ENCODE results near the gene SNRPF.

SNRPF gene

DNA sequence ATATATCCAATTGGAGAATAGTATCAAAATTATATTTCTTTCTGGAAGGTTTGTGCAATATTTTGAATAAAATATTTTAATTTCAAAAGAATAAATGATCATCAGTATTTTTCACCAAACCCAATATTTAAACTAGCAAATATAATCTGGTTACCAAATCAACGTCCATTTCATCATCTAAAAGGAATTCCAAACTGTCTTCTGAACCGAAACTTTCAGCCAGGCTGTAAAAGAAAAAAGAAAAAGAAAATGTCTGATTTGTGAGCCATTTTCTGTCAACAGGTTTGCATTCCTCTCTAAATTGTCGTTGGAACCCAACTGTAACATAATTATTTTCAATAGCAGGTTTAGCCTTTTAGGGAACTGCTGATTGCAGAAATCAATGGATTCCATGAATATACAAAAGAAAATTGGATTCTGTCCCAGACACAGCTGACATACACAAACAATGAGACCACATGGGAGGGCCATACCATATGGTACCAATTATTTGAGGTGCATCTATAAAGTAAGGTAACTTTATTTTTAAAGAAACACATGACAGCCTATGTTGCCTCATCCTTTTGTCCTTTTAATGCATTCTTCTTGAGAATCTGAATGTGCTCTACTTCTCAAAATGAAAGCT is 22.7 kb downstream of the SNRPF start:
- TF ChIP-seq, protein P1, sequence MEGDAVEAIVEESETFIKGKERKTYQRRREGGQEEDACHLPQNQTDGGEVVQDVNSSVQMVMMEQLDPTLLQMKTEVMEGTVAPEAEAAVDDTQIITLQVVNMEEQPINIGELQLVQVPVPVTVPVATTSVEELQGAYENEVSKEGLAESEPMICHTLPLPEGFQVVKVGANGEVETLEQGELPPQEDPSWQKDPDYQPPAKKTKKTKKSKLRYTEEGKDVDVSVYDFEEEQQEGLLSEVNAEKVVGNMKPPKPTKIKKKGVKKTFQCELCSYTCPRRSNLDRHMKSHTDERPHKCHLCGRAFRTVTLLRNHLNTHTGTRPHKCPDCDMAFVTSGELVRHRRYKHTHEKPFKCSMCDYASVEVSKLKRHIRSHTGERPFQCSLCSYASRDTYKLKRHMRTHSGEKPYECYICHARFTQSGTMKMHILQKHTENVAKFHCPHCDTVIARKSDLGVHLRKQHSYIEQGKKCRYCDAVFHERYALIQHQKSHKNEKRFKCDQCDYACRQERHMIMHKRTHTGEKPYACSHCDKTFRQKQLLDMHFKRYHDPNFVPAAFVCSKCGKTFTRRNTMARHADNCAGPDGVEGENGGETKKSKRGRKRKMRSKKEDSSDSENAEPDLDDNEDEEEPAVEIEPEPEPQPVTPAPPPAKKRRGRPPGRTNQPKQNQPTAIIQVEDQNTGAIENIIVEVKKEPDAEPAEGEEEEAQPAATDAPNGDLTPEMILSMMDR (conservative IDR thresholded peaks at IDR 0.05; ENCODE audit: low read depth, low read length), result no peak
- no peak overlapping the region for H3K4me3 ChIP-seq (ENCODE audit: low read depth, low read length)
- DNase-seq (ENCODE audit: low read depth), result peak; percentile 50

DNA sequence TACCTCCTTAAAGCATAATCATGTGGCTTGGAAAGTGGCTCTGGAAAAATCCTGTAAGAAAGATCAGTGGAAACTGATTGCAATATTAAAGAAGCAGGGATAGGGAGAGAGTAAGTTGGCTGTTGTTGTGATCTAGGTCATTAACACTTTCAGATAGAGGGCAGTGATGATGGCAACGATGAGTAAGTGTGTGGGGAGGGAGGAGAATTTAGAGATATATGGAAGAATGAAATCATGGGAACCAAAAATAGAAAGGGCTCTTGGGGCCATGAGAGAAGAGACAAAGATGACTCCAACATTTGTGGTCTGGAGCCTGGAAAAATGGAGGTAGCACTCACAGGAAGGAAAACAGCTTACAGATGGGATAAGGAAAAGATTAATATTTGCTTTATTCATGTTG is 23.3 kb downstream of the SNRPF start:
- peak; percentile 31 for DNase-seq (ENCODE audit: low read depth)
- H3K4me3 ChIP-seq (ENCODE audit: low read depth, low read length), result no peak overlapping the region
- TF ChIP-seq, protein P1 (conservative IDR thresholded peaks at IDR 0.05; ENCODE audit: low read depth, low read length), result no peak

GRCh38 chr12:95882873-95883272 is 24.1 kb downstream of the SNRPF start:
- no peak for DNase-seq (ENCODE audit: low read depth)
- H3K4me3 ChIP-seq (ENCODE audit: low read depth, low read length), result no peak overlapping the region
- TF ChIP-seq, protein P1 (conservative IDR thresholded peaks at IDR 0.05; ENCODE audit: low read depth, low read length), result no peak

DNA sequence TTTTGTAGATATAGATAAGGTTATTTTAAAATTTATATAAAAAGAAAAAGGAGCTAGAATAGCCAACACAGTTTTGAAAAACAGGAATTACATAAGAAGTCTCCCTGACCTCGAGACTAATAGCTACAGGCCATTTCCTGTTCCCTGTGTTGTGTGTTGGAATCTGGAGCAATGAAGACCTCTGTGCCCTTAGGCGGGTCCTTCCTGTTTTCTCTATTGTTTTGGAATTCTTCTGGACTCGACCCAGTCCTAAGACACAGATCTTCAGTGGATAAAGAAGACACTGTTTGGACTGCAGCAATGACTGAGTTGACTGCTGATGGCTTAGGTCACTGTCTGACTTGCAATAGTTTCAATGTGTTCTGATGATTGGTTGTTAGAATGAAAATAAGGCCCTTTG is 26.2 kb downstream of the SNRPF start:
- no peak overlapping the region for H3K4me3 ChIP-seq (ENCODE audit: low read depth, low read length)
- TF ChIP-seq, protein P1 (conservative IDR thresholded peaks at IDR 0.05; ENCODE audit: low read depth, low read length), result no peak
- no peak for DNase-seq (ENCODE audit: low read depth)

GRCh38 chr12:95887311-95887710 is 28.6 kb downstream of the SNRPF start:
- no peak for DNase-seq (ENCODE audit: low read depth)
- TF ChIP-seq, protein P1 (conservative IDR thresholded peaks at IDR 0.05; ENCODE audit: low read depth, low read length), result no peak
- H3K4me3 ChIP-seq (ENCODE audit: low read depth, low read length), result no peak overlapping the region

DNA sequence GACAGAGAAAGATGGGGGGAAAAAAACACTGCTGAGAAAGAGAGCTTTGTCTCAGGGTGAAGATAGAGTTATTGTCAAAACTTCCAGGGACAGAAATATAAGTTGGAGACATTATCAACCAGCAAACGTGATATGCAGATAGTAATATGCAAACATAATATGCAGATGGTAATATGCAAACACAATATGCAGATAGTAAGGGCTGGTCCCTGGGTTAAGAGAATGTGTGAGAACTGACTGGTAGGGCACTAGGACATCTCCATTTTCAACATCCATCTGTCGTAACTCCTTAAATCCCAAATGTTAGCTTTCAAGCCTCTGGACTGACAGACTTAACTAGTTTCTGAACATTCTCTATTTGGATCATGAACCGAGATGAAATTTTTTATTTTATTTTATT is 32.2 kb downstream of the SNRPF start:
- DNase-seq (ENCODE audit: low read depth), result no peak
- TF ChIP-seq, protein P1 (conservative IDR thresholded peaks at IDR 0.05; ENCODE audit: low read depth, low read length), result no peak

GRCh38 chr12:95896846-95897245 is 38.1 kb downstream of the SNRPF start:
- no peak for DNase-seq (ENCODE audit: low read depth)
- no peak overlapping the region for H3K4me3 ChIP-seq (ENCODE audit: low read depth, low read length)
- TF ChIP-seq, protein P1 (conservative IDR thresholded peaks at IDR 0.05; ENCODE audit: low read depth, low read length), result no peak

More for the DNA sequence above, 32.2 kb downstream of the SNRPF start:
- H3K4me3 ChIP-seq (ENCODE audit: low read depth, low read length), result no peak overlapping the region

All from choroid plexus epithelial cell (primary cell).